ENCODE results near the gene TCEA2. TPM values are rescaled to one million over a fixed set of nuclear protein-coding genes. Genes with fewer than 3 reads are reported as not detected.

Gene TCEA2
- polyA plus RNA-seq, 1 donor from 2014 or later = 87.7 TPM

DNA sequence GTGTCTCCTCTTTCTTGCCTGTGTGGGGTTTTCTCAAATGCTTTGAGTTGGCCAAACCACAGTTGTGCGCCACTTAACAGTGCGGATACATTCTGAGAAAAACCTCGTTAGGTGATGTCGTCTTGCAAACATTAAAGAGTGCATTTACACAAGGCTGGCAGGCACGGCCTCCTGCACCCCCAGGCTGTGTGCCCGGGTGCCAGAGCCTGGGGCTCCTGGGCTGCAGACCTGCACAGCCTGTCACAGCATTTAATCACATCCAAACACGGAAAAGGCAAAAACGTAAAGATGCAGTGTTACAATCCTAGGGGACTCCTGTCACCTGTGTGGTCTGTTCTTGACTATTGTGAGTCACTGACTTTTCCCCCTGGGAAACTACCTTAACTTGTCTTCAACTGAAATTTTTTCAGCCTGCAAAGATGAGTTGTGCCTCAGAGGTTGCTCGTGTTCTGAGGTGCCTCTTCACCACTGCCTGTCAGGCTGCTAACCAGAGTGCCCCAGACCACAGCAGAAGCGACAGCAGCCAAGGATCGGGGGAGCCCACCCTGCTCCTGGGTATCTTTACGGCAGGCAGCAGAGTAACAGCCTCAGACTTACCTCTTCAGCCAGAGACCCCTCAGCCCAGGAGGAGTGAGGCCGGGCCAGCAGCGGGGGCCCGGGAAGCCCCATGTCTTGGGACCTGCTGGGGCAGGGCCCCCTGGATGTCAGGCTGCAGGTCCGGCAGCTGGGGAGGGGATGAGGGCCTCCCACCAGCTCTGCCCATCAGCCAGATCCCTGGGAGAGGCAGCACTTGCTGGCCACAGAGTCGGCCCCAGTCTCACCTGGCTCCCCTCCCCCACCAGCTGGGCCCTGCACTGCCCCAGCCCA lies 27.7 kb upstream of the TCEA2 start:
- Histone ChIP-seq H3K9me2 (ENCODE audit: insufficient read depth, low read length) (no peaks in the 10 kb centered on the region), H3K27ac (ENCODE audit: low read length) (no peak overlapping the region), H3K79me2 (replicated peaks; ENCODE audit: insufficient read depth, low read length) (no peaks in the 10 kb centered on the region), H3K9ac (ENCODE audit: low read length) (no peak overlapping the region), H3K4me3 (ENCODE audit: low read length) (no peak overlapping the region), H3K9me3 (ENCODE audit: low read length) (no peaks in the 10 kb centered on the region), H3K4me2 (ENCODE audit: low read length) (no peak overlapping the region), H3K36me3 (ENCODE audit: insufficient read depth, low read length) (no peaks in the 10 kb centered on the region), H2AFZ (ENCODE audit: low read depth, low read length) (no peak overlapping the region), H4K20me1 (ENCODE audit: insufficient read depth) (no peaks in the 10 kb centered on the region), H3F3A (ENCODE audit: insufficient read depth, low read length, poor library complexity, severe bottlenecking) (no peaks in the 10 kb centered on the region), H3K27me3 (ENCODE audit: insufficient read depth, low read depth, low read length) (peaks cover 36% of the 10 kb centered on the region)
- TF ChIP-seq POLR2AphosphoS5 (IDR thresholded peaks at IDR 0.05) (no peak), EZH2 (IDR thresholded peaks at IDR 0.05; ENCODE audit: borderline replicate concordance, insufficient read depth, low read length, poor library complexity, severe bottlenecking) (no peak), RAD21 (conservative IDR thresholded peaks at IDR 0.05) (no peak), EP300 (conservative IDR thresholded peaks at IDR 0.05; ENCODE audit: poor library complexity, severe bottlenecking) (no peak), SMC3 (conservative IDR thresholded peaks at IDR 0.05; ENCODE audit: poor library complexity) (no peak), CTCF (IDR thresholded peaks at IDR 0.05; ENCODE audit: poor library complexity, severe bottlenecking) (no peak), MXI1 (conservative IDR thresholded peaks at IDR 0.05; ENCODE audit: poor library complexity, severe bottlenecking) (no peak), TAF1 (IDR thresholded peaks at IDR 0.05; ENCODE audit: low read depth) (no peak)
- TF ChIP-seq, protein P1, sequence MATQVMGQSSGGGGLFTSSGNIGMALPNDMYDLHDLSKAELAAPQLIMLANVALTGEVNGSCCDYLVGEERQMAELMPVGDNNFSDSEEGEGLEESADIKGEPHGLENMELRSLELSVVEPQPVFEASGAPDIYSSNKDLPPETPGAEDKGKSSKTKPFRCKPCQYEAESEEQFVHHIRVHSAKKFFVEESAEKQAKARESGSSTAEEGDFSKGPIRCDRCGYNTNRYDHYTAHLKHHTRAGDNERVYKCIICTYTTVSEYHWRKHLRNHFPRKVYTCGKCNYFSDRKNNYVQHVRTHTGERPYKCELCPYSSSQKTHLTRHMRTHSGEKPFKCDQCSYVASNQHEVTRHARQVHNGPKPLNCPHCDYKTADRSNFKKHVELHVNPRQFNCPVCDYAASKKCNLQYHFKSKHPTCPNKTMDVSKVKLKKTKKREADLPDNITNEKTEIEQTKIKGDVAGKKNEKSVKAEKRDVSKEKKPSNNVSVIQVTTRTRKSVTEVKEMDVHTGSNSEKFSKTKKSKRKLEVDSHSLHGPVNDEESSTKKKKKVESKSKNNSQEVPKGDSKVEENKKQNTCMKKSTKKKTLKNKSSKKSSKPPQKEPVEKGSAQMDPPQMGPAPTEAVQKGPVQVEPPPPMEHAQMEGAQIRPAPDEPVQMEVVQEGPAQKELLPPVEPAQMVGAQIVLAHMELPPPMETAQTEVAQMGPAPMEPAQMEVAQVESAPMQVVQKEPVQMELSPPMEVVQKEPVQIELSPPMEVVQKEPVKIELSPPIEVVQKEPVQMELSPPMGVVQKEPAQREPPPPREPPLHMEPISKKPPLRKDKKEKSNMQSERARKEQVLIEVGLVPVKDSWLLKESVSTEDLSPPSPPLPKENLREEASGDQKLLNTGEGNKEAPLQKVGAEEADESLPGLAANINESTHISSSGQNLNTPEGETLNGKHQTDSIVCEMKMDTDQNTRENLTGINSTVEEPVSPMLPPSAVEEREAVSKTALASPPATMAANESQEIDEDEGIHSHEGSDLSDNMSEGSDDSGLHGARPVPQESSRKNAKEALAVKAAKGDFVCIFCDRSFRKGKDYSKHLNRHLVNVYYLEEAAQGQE (IDR thresholded peaks at IDR 0.05; ENCODE audit: borderline replicate concordance) = no peak

DNA sequence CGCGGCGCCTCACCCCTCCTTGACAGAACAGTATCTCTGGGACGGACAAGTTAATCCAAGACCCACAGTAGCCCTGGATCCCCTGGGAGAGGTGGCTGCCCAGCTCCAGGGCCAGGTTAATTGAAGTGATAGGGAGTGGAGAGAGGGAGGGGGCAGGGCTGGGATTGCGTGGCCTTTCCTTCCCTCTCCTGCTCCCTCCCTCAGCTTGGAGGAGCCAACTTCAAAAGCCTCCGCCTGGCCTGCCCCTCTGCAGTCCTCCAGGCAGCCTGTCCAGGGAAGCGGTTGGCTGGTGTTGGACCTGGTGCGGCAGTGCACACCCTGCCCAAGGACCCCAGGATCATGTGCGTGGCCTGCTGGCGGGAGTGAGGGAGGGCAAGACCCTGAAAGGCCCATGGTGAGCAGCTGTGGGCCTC lies 27.1 kb upstream of the TCEA2 start, which contains the start of gene C20orf204:
C20orf204 (plus strand) TSS at position 250 of the 413 bp plus-strand sequence; CDS start at position 392, 142 bp downstream.
- H3F3A ChIP-seq (ENCODE audit: insufficient read depth, low read length, poor library complexity, severe bottlenecking) = no peaks in the 10 kb centered on the region
- no peaks in the 10 kb centered on the region for H4K20me1 ChIP-seq (ENCODE audit: insufficient read depth)
- no peaks in the 10 kb centered on the region for H3K9me2 ChIP-seq (ENCODE audit: insufficient read depth, low read length)
- no peak within 1 kb of the TSS for H3K4me2 ChIP-seq (ENCODE audit: low read length)
- H3K27ac ChIP-seq (ENCODE audit: low read length) = no peak within 1 kb of the TSS
- no peaks in the 10 kb centered on the region for H3K9me3 ChIP-seq (ENCODE audit: low read length)
- H3K9ac ChIP-seq (ENCODE audit: low read length) = no peak within 1 kb of the TSS
- no peak for TF ChIP-seq EZH2 (IDR thresholded peaks at IDR 0.05; ENCODE audit: borderline replicate concordance, insufficient read depth, low read length, poor library complexity, severe bottlenecking)
- TF ChIP-seq, protein P1 (IDR thresholded peaks at IDR 0.05; ENCODE audit: borderline replicate concordance) = no peak
- TF ChIP-seq POLR2AphosphoS5 (IDR thresholded peaks at IDR 0.05) = no peak
- no peak for TF ChIP-seq SMC3 (conservative IDR thresholded peaks at IDR 0.05; ENCODE audit: poor library complexity)
- TF ChIP-seq TAF1 (IDR thresholded peaks at IDR 0.05; ENCODE audit: low read depth) = no peak
- TF ChIP-seq EP300 (conservative IDR thresholded peaks at IDR 0.05; ENCODE audit: poor library complexity, severe bottlenecking) = no peak
- TF ChIP-seq RAD21 (conservative IDR thresholded peaks at IDR 0.05) = no peak
- no peak for TF ChIP-seq MXI1 (conservative IDR thresholded peaks at IDR 0.05; ENCODE audit: poor library complexity, severe bottlenecking)
- no peak for TF ChIP-seq CTCF (IDR thresholded peaks at IDR 0.05; ENCODE audit: poor library complexity, severe bottlenecking)
- no peaks in the 10 kb centered on the region for H3K36me3 ChIP-seq (ENCODE audit: insufficient read depth, low read length)
- no peak within 1 kb of the TSS for H2AFZ ChIP-seq (ENCODE audit: low read depth, low read length)
- H3K4me3 ChIP-seq (ENCODE audit: low read length) = no peak within 1 kb of the TSS
- no peaks in the 10 kb centered on the region for H3K79me2 ChIP-seq (replicated peaks; ENCODE audit: insufficient read depth, low read length)
- peaks cover 42% of the 10 kb centered on the region for H3K27me3 ChIP-seq (ENCODE audit: insufficient read depth, low read depth, low read length)
